Measurements from ENCODE around the gene TBCD. TPM values are rescaled to one million over a fixed set of nuclear protein-coding genes. Genes with fewer than 3 reads are reported as not detected.

The TBCD gene
- total RNA-seq, 2 experiments from 2014 or later: 74.5 to 76.9 TPM

- peak overlapping the region; percentile 5 for H3K4me3 Mint-ChIP-seq
These were observed 133.1 kb downstream of the TBCD start for GRCh38 chr17:82884970-82885353.

DNA sequence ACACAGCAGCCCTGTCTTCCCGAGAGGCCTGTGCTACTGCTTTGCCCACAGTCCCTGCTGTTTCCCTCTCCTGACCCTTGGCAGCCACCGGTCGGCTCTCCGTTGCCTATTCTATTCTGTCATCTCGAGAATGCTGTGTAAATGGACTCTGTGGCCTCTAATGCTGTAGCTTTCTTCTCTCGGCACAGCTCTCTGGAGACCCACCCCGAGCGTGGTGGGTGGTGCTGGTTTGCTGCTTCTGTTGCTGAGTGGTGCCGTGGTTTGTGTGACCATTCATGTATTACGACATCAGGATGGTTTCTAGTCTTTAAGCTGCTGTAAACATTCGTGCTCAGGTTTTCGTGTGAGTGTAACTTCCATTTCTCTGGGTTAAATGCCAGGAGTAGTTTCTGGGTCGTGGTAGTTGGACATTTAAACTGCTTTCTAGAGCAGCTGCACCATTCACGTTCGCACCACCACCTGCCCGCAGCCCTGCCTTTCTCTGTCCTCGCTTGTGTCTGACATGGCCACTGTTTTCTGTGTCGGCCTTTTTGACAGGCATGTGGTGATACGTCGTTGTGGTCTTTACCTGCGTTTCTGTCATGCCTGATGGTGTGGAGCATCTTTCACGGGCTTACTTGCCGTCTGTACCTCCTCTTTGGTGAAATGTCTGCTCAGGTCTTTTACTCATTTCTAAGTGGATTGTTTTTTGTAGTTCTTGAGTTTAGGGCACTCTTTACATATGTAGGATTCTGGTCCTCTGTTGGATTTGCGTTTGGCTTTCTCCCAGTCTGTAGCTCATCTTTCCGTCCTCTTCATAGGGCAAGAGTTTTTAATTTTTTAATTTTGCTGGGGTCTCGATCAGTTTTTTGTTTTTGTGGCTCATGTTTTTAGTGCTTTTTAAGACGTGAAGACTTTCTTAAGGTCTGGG is 135.6 kb downstream of the TBCD start:
- Mint-ChIP-seq H3K4me3 (no peak overlapping the region), H3K27ac (peak overlapping the region; percentile 43), H3K27me3 (no peaks in the 10 kb centered on the region), H3K9me3 (no peaks in the 10 kb centered on the region), H3K36me3 (peaks cover 20% of the 10 kb centered on the region), H3K4me1 (peaks cover 44% of the 10 kb centered on the region)
- no peak for DNase-seq

More at GRCh38 chr17:82884970-82885353, 133.1 kb downstream of the TBCD start:
- peak overlapping the region; percentile 67 for H3K27ac Mint-ChIP-seq
- peak; percentile 30 for DNase-seq
- no peaks in the 10 kb centered on the region for H3K9me3 Mint-ChIP-seq
- H3K27me3 Mint-ChIP-seq: no peaks in the 10 kb centered on the region
- H3K36me3 Mint-ChIP-seq: peaks cover 18% of the 10 kb centered on the region
- H3K4me1 Mint-ChIP-seq: peaks cover 55% of the 10 kb centered on the region

DNA sequence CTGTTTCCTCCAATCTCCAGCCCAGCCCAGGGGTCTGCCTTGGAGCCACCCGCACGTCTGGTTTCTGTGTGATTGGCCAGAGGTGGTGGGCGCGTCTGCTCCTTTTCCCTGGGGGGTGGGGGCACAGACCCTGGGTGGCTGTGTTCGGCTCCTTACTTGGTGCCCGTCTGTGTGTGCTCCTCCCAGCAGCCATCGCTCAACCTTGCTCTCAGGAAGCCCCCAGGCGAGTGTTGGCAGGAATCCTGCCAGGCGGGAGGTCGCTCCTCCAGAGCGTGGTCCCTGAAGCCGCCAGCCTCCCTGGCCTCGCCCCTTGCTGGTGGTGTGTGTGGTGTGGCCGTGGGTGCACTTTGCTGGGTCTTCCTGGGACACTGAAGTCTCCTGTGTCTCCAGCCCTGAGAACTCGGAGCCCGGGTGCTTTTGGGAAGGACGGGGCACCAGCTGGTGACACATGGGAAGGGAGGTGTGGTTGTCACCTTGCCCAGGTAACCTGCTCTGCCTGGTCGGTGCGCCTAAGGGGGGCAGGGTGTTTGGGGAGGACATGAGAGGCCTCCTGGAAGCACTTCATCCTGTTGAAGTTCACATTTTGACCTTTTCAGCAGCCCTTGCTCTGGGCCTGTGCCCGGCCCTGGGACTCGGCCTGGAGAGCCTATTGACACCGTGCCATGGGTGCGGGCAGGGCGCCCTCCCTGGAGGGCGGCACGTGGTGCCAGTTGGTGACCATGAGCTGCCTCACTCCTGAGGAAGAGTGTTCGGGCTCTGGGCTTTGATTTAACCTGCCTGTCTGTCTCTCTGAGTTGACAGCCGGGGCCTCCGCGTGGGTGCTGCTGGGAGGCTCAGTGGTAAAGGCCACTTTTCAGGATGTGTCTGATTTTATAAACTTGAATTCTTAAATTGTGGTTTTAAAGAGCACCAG is 137.0 kb downstream of the TBCD start:
- Mint-ChIP-seq H3K36me3 (peaks cover 24% of the 10 kb centered on the region), H3K4me3 (no peak overlapping the region), H3K4me1 (peaks cover 45% of the 10 kb centered on the region), H3K27ac (no peak overlapping the region), H3K9me3 (no peaks in the 10 kb centered on the region), H3K27me3 (no peaks in the 10 kb centered on the region)
- no peak for DNase-seq

DNA sequence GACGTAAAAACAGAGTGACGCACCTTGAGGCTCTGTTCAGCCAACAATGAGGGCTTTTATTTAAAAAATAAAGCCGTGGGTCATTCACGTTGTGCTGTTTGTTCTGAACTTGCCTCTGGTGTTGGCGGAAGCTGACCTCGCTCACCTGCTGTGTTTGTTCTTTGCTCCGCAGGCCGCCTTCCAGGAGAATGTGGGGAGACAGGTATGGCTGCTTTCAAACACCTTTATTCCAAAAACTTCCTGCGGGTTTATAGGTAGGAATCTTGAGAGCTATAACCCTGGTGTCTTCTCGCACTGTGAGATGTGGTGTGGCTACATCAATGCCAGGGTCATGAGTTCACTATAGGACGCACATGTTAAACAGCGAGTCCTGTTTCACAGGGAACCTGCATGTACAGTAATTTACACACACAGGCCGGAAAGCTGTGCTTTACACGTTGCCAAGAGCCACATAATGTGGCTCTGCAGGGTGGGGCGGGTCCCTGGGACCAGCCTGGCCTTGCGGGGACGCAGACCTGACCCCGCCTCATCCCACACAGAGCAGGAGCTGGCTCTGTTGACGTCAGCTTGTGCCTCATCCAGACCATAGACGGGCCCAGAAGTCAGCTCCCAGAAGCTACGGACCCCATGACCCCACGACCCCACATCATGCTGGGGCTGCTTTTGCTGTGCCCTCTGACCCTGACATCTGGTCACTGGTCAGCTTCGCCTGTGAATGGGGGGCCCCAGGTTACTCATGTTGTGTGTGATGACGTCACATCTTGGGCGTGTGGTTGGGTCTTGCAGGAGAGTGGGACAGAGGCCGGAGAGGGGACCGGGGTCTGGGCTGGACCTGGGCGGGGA is 137.9 kb downstream of the TBCD start:
- Mint-ChIP-seq H3K4me1 (peaks cover 44% of the 10 kb centered on the region), H3K27ac (no peak overlapping the region), H3K27me3 (no peaks in the 10 kb centered on the region), H3K4me3 (no peak overlapping the region), H3K9me3 (no peaks in the 10 kb centered on the region), H3K36me3 (peaks cover 25% of the 10 kb centered on the region)
- no peak for DNase-seq

DNA sequence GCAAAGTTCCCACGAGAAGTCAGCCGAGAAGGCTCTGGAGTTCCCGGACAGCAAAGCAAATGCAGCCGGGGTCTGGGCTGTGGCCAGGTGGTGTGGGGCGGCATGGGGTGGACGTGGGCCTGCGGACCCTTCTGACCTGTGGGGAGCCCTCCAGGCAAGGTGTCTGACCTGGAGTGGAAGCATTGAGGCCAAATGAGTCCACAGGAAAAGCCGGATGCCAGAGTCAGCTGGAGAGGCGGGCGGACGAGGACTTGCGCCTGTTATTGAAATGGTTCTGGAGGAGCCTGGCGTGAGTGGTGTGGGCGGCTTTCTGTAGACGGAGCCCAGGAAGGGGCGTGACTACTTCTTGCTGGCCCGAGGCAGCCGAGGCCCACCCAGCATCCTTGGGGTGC is 138.5 kb downstream of the TBCD start:
- DNase-seq: no peak
- H3K9me3 Mint-ChIP-seq: no peaks in the 10 kb centered on the region
- H3K27ac Mint-ChIP-seq: no peak overlapping the region
- H3K4me1 Mint-ChIP-seq: peaks cover 38% of the 10 kb centered on the region
- no peak overlapping the region for H3K4me3 Mint-ChIP-seq
- H3K36me3 Mint-ChIP-seq: peaks cover 25% of the 10 kb centered on the region
- no peaks in the 10 kb centered on the region for H3K27me3 Mint-ChIP-seq

DNA sequence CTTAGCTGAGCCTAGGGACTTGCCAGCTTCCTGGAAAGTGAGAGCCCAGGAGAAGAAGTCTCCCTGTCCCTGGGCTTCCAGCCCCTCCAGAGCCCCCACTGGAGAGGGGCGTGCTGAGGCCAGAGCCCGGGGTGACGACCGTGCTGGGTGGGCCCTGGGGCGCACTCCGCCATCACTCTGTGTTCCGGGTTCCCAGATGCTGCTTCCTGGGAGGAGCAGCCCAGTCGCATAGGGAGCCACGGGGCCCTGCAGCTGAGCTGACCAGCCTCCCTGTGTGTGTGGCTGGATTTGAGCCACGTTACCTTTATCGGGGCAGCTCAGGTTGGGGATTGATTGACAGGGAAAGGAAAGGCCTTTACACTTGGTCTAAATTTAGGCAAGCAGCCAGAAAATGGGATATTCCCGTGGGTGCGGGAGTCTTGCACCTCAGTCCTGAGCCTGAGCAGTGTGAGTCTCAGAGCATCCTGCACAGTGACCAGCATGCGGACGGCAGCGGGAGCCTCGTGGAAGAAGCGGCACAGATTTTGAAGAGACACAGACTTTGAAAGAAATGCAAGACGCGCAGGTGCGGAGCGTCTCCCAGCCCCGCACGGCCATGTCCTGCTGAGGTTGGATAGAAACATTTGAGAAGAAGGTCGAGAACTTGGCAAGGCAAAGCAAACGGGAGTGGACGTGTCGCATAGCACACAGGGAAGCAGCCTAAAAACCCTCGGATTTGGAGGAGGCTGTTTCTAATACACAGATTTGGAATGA is 139.2 kb downstream of the TBCD start:
- Mint-ChIP-seq H3K9me3 (no peaks in the 10 kb centered on the region), H3K27ac (no peak overlapping the region), H3K27me3 (no peaks in the 10 kb centered on the region), H3K4me3 (no peak overlapping the region), H3K36me3 (peaks cover 24% of the 10 kb centered on the region), H3K4me1 (peaks cover 33% of the 10 kb centered on the region)
- no peak for DNase-seq

GRCh38 chr17:82891911-82892310 is 140.0 kb downstream of the TBCD start:
- H3K4me3 Mint-ChIP-seq: no peak overlapping the region
- no peak overlapping the region for H3K27ac Mint-ChIP-seq
- no peaks in the 10 kb centered on the region for H3K9me3 Mint-ChIP-seq
- no peak for DNase-seq
- peaks cover 25% of the 10 kb centered on the region for H3K36me3 Mint-ChIP-seq
- H3K4me1 Mint-ChIP-seq: peaks cover 30% of the 10 kb centered on the region
- H3K27me3 Mint-ChIP-seq: no peaks in the 10 kb centered on the region

- H3K4me3 Mint-ChIP-seq: peak overlapping the region; percentile 68
- H3K4me1 Mint-ChIP-seq: peaks cover 24% of the 10 kb centered on the region
- peak; percentile 48 for DNase-seq
- H3K36me3 Mint-ChIP-seq: peaks cover 24% of the 10 kb centered on the region
- H3K9me3 Mint-ChIP-seq: no peaks in the 10 kb centered on the region
- H3K27ac Mint-ChIP-seq: peak overlapping the region; percentile 85
- H3K27me3 Mint-ChIP-seq: no peaks in the 10 kb centered on the region
These were observed 141.2 kb downstream of the TBCD start for GRCh38 chr17:82892899-82893565.

- no peaks in the 10 kb centered on the region for H3K27me3 Mint-ChIP-seq
- H3K27ac Mint-ChIP-seq: peak overlapping the region; percentile 85
- no peak for DNase-seq
- H3K36me3 Mint-ChIP-seq: peaks cover 24% of the 10 kb centered on the region
- peak overlapping the region; percentile 68 for H3K4me3 Mint-ChIP-seq
- H3K9me3 Mint-ChIP-seq: no peaks in the 10 kb centered on the region
- peaks cover 24% of the 10 kb centered on the region for H3K4me1 Mint-ChIP-seq
These were observed 141.9 kb downstream of the TBCD start for GRCh38 chr17:82893779-82894178.

DNA sequence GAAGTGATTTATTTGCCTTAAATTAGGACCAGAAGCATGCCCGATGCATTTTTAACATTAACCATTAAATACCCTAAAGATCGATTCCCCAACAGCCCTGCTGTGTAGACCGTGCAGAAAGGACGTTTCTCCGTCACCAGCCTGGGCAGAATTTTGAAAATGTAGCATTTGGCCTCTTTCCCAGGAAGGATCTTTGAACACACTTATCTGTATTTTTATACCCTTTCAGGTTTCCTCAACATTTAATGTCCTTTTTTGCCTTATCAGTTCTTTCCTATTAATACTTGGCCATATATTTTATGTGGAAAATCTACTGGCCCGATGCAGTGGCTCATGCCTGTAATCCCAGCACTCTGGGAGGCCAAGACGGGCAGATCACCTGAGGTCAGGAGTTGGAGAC is 142.5 kb downstream of the TBCD start:
- Mint-ChIP-seq H3K9me3 (no peaks in the 10 kb centered on the region), H3K4me3 (peak overlapping the region; percentile 68), H3K27me3 (no peaks in the 10 kb centered on the region), H3K36me3 (peaks cover 24% of the 10 kb centered on the region), H3K4me1 (peaks cover 24% of the 10 kb centered on the region), H3K27ac (peak overlapping the region; percentile 85)
- DNase-seq: no peak

DNA sequence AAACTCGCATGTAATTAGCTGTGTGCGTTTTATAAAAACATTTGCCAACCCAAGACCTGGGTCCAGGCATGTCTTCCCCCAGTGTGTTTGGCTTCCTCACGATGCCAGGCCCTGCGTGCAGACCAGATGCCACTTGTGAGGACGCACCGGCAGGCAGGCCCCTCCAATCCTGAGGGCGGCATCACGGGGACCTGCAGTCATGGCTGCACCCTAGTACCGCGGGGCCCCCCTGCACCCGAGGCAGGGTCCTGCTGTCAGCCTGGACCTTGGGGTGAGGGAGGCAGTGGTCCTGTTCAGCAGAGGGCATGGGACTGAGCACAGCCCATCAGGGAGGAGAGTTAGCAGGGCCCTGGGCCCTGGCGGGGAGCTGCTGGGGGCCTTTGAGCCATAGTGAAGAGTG is 143.2 kb downstream of the TBCD start:
- H3K4me1 Mint-ChIP-seq: peaks cover 27% of the 10 kb centered on the region
- no peak overlapping the region for H3K27ac Mint-ChIP-seq
- no peak for DNase-seq
- H3K36me3 Mint-ChIP-seq: peaks cover 24% of the 10 kb centered on the region
- no peaks in the 10 kb centered on the region for H3K27me3 Mint-ChIP-seq
- no peaks in the 10 kb centered on the region for H3K9me3 Mint-ChIP-seq
- H3K4me3 Mint-ChIP-seq: no peak overlapping the region

DNA sequence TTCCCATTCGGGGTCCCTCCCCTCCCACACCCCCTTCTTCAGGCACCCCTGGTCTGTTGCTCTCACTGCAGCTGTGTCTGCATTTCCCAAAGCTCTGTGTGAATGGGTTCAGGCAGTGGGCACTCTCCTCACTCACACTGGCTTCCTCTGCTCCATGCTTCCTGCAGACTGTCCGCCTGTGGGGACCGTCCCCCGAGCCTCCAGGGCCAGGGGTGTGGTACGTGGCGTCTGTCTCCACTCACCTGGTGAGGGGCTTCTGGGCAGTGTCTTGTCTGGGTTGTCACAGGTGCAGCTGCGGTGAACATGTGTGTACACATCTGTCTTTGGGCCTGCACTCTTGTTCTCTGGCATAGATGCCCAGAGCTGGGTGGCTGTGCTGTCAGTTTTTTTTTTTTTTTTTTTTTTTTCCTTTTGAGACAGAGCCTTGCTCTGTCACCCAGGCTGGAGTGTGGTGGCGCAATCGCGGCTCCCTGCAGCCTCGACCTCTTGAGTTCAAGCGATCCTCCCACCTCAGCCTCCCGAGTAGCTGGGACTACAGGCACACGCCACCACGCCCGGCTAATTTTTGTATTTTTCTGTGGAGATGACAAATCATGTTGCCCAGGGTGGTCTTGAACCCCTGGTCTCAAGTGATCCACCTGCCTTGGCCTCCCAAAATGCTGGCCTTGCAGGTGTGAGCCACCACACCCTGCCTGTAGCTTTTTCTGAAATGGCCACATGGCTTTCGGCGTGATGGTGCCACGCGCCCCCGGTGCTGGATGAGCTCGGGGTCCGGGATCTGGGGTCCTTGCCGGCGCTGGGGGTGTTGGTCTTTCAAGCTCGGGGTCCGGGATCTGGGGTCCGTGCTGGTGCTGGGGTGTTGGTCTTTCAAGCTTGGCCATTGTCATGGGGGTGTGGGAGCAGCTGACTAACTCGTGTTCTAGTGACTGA is 144.5 kb downstream of the TBCD start:
- Mint-ChIP-seq H3K9me3 (no peaks in the 10 kb centered on the region), H3K27ac (no peak overlapping the region), H3K4me1 (peaks cover 30% of the 10 kb centered on the region), H3K27me3 (no peaks in the 10 kb centered on the region), H3K36me3 (peaks cover 23% of the 10 kb centered on the region), H3K4me3 (no peak overlapping the region)
- DNase-seq: no peak

All from activated naive CD8-positive, alpha-beta T cell treated with anti-CD3 and anti-CD28 coated beads for 36 hours (primary cell).